ENCODE measurements around the gene FAM120B.

FAM120B gene

GRCh38 chr6:170286246-170286933 is 20.2 kb upstream of the FAM120B start:
- no peak for DNase-seq (ENCODE audit: low spot score)

GRCh38 chr6:170286934-170287265 is 19.7 kb upstream of the FAM120B start:
- no peak for DNase-seq (ENCODE audit: low spot score)

- DNase-seq (ENCODE audit: low spot score) = no peak
Observed at GRCh38 chr6:170287371-170287876, 19.1 kb upstream of the FAM120B start.

- no peak for DNase-seq (ENCODE audit: low spot score)
Observed at GRCh38 chr6:170288091-170288631, 18.4 kb upstream of the FAM120B start.

GRCh38 chr6:170288852-170289179 is 17.7 kb upstream of the FAM120B start:
- no peak for DNase-seq (ENCODE audit: low spot score)

DNA sequence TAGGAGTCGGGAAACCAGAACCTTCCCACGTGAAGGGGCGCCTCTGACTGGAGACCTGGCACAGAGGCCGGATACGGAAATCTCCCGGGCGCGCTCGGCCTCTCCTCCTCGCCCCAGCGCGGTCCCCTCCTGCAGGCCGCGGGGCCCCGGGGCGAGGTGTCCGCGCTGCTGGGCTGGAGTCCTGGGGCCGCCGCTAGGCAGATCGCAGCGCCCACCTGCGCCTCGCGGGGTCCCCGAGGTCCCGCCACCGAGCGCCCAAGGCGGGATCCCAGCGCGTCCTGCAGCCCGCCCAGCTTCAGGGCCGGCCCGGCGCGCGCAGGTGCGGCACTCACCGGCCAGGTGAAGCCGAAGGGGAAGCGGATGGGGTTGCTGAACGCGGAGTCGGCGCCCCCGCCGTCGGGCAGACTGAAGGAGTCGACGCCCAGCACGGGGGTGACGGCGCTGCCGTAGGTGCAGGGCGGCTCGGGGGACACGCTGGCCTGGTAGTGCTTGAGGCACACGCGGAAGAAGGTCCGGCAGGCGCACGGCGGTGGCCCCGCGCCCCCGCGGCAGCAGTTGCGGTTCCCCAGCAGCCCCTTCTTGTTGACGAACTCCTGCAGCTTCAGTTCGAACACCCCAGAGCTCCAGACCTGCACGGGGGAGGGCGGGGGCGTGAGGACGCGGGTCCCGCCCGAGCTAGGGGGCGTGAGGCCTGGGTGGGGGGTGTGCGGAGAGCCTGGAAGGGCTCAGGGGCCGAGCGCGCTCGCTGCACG is 17.2 kb upstream of the FAM120B start:
- no peak for DNase-seq (ENCODE audit: low spot score)

DNA sequence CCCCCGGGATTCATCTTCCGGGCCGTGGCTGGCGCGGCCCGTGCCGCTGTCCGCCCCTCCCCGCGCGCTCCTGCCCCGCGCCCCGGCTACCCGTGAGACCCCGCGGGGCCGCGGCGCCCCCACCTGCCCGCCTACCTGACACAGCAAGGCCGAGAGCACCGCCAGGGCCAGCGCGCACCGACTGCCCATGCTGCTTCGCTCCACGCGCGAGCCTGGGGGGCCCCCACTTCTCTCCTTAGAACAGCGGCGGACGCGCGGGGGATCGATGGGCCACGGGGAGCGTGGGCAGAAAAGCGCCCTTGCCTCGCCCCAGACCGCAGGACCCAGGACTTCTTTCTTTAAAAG is 16.6 kb upstream of the FAM120B start:
- no peak for DNase-seq (ENCODE audit: low spot score)

DNA sequence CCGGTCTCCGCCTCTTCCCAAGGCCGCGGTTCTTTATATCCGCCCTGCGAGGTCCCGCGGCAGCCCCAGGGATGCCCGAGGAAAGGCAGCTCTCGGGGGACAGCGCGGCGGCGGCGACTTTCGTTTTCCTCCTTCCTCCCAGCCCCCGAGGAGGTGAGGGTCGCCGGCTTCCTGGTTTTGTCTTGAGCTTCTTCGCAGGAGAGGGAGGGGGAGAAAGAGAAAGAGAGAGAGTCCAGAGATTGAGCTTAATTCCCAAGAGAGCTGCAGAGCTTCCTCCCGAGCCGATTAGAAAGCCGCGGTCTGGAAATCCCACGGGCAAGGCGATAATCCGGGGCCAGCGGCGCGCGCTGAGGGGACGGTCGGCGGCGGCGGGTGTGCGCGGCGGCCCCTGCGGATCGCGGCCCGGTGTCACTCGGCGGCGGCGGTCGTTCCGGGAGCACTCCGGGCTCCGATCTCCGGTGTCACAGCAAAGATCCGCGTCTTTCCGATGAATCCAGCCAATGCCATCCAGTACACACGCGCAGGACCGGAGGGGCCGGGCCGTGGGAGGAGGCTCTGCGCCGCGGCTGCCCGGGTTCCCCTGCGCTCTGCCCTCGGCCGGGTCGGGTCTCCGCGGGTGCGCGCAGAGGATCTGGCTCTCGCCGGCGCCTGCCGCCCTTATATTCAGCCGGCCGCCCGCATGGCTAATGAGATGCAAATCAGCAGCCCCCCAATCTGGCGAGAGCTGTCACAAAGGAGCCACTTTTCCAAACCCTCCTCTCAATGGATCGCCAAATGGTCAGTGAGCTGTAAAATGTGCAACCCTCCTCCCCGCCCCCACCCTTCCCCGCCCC is 16.0 kb upstream of the FAM120B start, which contains the start of gene DLL1:
Gene DLL1 (minus strand): TSS at position 783 of the 833 bp plus-strand sequence. CDS start 939 bp downstream, outside the sequence.
- peak; percentile 86 for DNase-seq (ENCODE audit: low spot score)

GRCh38 chr6:170291271-170292110 is 15.1 kb upstream of the FAM120B start:
- no peak for DNase-seq (ENCODE audit: low spot score)

DNA sequence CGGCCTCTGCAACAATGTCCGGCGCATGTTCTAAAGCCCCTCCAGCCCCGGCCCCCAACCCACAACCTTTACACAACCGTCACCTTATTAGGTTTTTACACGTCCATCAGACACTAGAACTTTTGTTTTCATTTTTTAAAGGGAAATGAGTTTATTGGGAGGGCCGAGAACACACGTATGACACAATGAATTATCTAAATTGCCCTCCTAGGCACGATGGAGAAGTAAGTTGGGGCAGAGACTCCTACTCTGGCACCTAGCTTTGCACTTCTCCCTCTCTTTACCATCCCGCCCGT is 14.5 kb upstream of the FAM120B start:
- DNase-seq (ENCODE audit: low spot score) = no peak

DNA sequence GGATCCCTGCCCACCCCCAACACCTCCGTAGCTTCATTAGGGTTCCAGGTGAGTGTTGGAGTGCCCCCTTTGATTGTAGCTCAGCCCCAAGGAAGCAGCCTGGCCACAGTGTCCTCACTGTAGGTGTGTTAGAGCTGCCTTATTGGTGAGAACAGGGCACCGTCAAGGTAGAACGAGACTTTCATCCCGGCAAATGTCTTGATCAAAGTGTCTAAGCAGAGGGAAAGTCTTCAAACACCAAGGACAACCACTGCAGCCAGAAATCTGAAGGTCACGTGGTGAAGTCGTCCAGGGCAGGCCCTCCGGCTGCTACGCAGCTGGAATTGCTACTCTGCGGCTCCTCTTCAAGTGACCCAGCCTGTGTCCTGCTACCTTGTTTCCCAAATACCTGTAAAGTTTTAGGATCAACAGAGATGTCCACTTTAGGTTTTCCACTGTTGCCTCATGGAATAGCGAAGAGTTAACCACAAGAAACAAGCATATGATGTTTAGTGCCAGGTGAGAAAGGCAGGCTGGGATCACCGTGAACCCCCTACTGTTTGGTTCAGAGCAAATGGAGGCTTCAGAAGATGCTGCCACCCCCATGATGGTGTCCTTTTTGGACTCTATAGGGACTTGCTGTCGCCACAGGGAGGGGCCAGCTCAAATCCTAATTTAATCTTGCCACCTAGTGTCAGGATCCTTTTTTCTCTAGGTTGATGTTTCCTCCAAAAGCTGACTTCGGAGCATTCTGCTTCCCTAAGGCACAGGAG is 14.0 kb upstream of the FAM120B start:
- no peak for DNase-seq (ENCODE audit: low spot score)

DNA sequence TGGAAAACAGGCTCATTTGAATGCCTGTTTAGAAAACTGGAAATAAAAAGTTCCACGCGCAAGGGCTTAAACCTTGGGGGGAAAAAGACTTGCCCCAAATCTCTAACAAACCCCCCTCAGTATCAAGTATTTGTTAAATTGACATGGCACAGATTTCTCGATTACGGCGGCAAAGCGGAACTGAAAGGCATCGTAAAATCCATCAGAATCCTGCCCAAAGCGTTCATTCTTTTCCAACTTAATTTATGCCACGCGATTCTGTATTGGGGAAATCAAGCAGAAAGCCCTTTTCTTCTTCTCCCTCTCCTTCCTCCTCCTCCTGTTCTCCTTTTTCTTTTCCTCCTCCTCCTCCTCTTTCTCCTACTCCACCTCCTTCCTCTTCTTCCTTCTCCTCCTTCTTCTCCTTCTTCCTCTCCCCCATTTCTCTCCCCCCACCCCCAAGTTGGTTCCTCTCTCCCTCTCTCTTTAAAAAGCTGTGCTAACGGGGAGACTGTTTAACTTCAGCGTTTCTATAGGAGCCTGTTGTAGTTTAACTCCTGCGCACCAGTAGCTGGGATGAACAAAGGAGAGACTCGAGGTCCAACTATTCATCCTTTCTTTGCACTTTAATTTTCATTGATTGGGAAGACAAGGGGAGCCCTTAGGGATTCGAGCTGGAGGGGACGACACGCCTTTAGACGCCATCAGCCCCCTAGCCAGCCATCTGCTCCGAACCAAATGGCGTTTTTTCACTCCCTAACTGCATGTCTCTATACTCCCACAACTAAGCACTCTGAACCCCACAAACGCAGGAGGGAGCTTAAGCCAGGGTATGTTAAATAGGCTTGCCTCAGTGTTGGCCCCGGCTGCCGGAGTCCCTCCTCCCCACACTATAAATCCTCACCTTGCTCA is 13.0 kb upstream of the FAM120B start:
- DNase-seq (ENCODE audit: low spot score) = no peak

DNA sequence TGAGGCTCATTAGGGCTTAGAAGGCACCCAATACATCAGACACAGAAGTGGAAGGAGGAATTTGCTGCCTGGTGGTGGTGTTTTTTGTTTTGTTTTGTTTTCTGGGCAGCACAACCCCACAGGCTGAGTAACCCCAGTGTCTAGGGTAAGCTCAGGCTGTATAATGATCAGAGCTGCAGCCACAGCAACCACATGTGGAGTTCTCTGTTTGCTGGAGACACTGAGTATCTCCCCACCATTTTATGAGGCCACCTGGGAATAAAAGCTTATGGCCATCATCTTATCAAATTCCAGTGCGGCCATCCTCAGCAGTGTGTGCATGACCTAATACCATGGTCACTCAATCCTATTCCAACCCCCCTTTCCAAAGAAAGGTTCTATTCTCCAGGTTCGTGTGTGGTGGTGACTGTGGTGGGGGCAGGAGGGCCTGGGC is 12.2 kb upstream of the FAM120B start:
- DNase-seq (ENCODE audit: low spot score) = no peak

GRCh38 chr6:170294813-170295509 is 11.6 kb upstream of the FAM120B start:
- DNase-seq (ENCODE audit: low spot score) = no peak

DNA sequence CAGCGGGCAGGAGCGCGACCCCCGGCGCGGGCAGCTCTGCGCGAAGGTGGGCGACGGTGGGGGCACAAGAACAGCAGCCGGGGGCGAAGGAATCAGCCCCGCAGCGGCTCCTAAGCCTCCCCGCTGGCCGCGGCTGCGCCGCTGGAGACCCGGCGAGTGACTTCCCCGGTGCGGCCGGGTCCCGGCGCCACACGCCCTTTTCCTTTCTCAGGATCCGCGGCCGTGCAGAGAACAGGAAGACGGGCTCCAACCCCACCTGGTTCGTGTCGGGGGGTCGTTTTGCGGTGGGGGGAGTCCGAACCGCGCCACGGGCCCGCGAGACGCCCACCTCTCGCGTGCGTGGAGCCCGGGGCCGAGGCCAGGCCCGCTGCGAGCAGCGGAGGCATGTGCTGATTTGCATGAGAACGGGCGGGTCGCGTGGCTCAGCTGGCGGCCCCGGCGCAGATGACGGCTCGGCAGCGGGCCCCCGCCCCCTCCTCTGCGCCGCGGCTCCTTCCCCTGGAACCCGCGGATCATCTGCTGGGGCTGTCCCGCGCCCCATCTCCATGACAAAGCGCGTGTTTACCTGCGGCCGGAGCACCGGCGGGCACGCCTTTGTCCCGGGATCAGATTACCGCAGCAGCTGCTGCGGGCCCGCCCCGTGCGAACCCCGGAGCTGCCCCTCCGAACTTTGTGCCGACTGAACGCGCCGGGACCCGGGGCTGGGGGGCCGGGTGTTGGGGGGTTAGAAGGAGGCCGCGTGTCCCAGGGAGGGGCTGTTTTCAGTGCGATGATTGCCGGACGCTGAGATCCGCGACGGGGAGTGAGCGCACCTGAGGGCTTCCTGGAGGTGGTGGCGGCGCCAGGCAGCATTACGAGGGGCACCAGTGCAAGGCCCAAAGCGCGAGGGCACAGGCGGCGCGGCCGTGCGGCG is 10.8 kb upstream of the FAM120B start:
- peak; percentile 74 for DNase-seq (ENCODE audit: low spot score)

DNA sequence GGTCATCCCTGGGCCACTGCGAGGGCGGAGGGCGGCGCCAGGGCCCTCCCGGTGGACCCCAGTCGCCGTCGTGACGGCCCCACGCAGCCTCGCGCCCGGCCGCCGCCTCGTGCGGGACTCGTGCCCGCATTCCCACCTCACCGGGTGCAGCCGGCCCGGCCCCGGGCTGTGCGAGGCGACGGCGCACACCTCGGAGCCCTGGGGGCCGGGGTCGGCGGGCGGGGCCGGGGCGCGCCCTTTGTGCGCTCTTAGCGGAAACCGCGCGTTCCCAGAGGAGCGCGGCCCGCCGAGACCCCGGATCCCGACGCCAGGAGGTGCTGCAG is 10.2 kb upstream of the FAM120B start:
- DNase-seq (ENCODE audit: low spot score) = no peak

DNA sequence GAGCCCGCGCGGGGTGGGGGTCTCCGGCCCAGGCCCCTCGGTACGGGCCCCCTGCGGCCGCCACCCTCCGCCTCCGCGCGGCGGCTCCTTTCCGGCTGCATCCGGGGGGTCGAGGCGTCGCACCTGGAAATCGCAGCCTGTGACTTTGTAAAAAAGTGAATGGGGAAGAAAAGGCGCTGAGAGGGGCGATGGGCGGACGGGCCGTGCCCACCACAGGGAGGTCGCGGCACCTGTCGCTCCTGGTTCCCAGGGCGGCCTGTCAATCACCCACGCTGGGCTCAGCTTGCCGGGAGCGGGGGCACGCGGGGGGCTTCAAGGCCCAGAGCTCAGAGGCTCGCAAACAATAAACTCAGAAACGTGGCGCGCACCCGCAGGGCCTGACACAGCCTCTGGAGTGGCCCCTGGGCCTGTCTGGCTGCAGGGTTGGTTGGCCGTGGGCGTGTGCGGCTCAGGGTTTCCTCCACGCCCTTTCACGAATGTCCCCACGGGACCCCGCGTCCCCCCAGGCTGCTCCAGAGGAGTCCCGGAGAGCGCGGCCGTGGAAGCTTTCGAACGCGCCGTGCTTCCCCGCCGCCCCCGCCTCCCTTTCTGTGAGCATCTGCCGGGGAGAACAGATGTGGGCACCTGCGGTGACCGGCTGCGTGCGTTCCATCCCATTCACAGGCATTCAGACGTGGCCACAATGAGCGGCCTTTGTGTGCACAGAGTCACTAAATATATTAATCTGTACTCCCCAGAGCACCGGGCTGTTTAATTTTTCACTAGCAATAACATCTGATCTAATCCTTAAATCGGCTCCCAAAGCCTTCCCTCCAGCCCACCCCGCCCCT is 9.6 kb upstream of the FAM120B start:
- peak; percentile 61 for DNase-seq (ENCODE audit: low spot score)

All from D341Med (cell line).